K562 (cell line): ENCODE results near the gene ICAM2. TPM values are rescaled to one million over a fixed set of nuclear protein-coding genes. Genes with fewer than 3 reads are reported as not detected.

ENCODE experiments used
- CBFA2T2 ChIP-seq: fragments of 450-650 bp; conservative IDR thresholded peaks from 2 replicates; pipeline ENCODE4 v1.6.1; 2017; ENCODE audit warnings: mild to moderate bottlenecking
- CHD4 ChIP-seq: fragments of 200-600 bp; sonication (generic); IDR thresholded peaks from 3 replicates; pipeline ENCODE4 v1.6.1; 2012; ENCODE audit warnings: low read depth, mild to moderate bottlenecking, mixed read lengths, low read length, inconsistent platforms; ENCODE audit not compliant: insufficient read depth, insufficient replicate concordance, poor library complexity, severe bottlenecking
- DACH1 ChIP-seq: fragments of 450-650 bp; IDR thresholded peaks from 2 replicates; pipeline ENCODE4 v1.6.1; 2018; ENCODE audit not compliant: partially characterized antibody
- EGR1 ChIP-seq: fragments of 450-650 bp; conservative IDR thresholded peaks from 2 replicates; pipeline ENCODE4 v1.6.1; 2017; ENCODE audit warnings: mild to moderate bottlenecking
- ETV5 ChIP-seq: sonication (generic); formaldehyde crosslinking; IDR thresholded peaks from 2 replicates; pipeline ENCODE4 v1.4.0; 2020; ENCODE audit warnings: low read depth, mild to moderate bottlenecking, missing genetic modification reagents
- FOXM1 ChIP-seq, 2 experiments: fragments of 450-650 bp in 1 of 2; sonication (generic) in 1 of 2; formaldehyde crosslinking in 1 of 2; IDR thresholded peaks; 2 replicates each; pipeline versions ENCODE4 v1.6.1 to v1.9.0; 2017 to 2022; ENCODE audit warnings: low read depth in 2 of 2, mild to moderate bottlenecking in 2 of 2, missing genetic modification reagents in 1 of 2, moderate library complexity in 1 of 2
- ILK ChIP-seq: fragments of 450-650 bp; IDR thresholded peaks from 2 replicates; pipeline ENCODE4 v1.6.1; 2016; ENCODE audit warnings: missing genetic modification characterization, low read depth, mild to moderate bottlenecking, missing compliant biosample characterization, moderate library complexity, borderline replicate concordance
- MCM5 ChIP-seq: fragments of 450-650 bp; IDR thresholded peaks from 2 replicates; pipeline ENCODE4 v1.6.1; 2016; ENCODE audit warnings: low read depth
- MTA1 ChIP-seq: fragments of 450-650 bp; IDR thresholded peaks from 2 replicates; pipeline ENCODE4 v1.6.1; 2017; ENCODE audit warnings: borderline replicate concordance
- NR2C1 ChIP-seq, 2 experiments: fragments of 450-650 bp; IDR thresholded peaks; 2 replicates each; pipeline ENCODE4 v1.6.1; 2017; ENCODE audit warnings: mild to moderate bottlenecking in 2 of 2, antibody characterized with exemption in 1 of 2, inconsistent platforms in 1 of 2, missing compliant biosample characterization in 1 of 2, missing genetic modification characterization in 1 of 2
- SP1 ChIP-seq: sonication (generic); formaldehyde crosslinking; IDR thresholded peaks from 2 replicates; pipeline ENCODE4 v1.8.1; 2022; ENCODE audit warnings: mild to moderate bottlenecking, missing genetic modification reagents
- TARDBP ChIP-seq: fragments of 450-650 bp; IDR thresholded peaks from 2 replicates; pipeline ENCODE4 v1.6.1; 2016
- TRIM28 ChIP-seq: fragments of 450-650 bp; IDR thresholded peaks from 2 replicates; pipeline ENCODE4 v1.6.1; 2017
- ZFX ChIP-seq: sonication (generic); formaldehyde crosslinking; IDR thresholded peaks from 2 replicates; pipeline ENCODE4 v1.8.0; 2022; ENCODE audit warnings: mild to moderate bottlenecking, missing genetic modification reagents, moderate library complexity
- polyA plus RNA-seq, 8 experiments: library from polyadenylated mRNA; depleted of rRNA in 4 of 8; stranded (reverse) in 5 of 8; unstranded in 3 of 8; fragments of >200 nt; fragmentation: Nextera tagmentation in 2 of 8; fragmentation: Illumina TruSeq in 1 of 8; extraction: Ambion mirVana in 2 of 8; extraction: Trizol in 1 of 8; gene quantifications; 2 replicates each; pipeline versions ENCODE4 v1.2.1 to v1.2.3, GENCODE V29; 2011 to 2014; ENCODE audit warnings: inconsistent platforms in 1 of 8, missing spikeins in 1 of 8
- total RNA-seq, 7 experiments: library from RNA; depleted of rRNA in 6 of 7; stranded (reverse); fragments of >200 nt in 6 of 7; fragmentation: Illumina TruSeq in 2 of 7; extraction: Trizol in 2 of 7; gene quantifications; 2 replicates each; pipeline versions ENCODE4 v1.2.1 to v1.2.3, GENCODE V29; 2011 to 2021; ENCODE audit warnings: low replicate concordance in 1 of 7
- TF ChIP-seq, protein P1 (sequence below), 2 experiments: fragments of 450-650 bp in 1 of 2; sonication (generic) in 1 of 2; formaldehyde crosslinking in 1 of 2; IDR thresholded peaks; 2 replicates each; pipeline versions ENCODE4 v1.7.1 to v1.9.0; 2016 to 2022; ENCODE audit warnings: inconsistent platforms in 1 of 2, mild to moderate bottlenecking in 1 of 2, missing genetic modification reagents in 1 of 2
- TF ChIP-seq, protein P2 (sequence below), 2 experiments: fragments of 150-350 bp in 1 of 2; IDR thresholded peaks; 2 replicates each; pipeline ENCODE4 v1.6.1; 2012 to 2016; ENCODE audit warnings: low read depth in 2 of 2, low read length in 2 of 2, mild to moderate bottlenecking in 1 of 2, moderate library complexity in 1 of 2

ICAM2 gene
- total and polyA plus RNA-seq, 9 of the 15 experiments (the other 6 are each of a cell fraction or from before 2014, with no cell fraction given): 37.9 to 89.4 (median 60.6) TPM

DNA sequence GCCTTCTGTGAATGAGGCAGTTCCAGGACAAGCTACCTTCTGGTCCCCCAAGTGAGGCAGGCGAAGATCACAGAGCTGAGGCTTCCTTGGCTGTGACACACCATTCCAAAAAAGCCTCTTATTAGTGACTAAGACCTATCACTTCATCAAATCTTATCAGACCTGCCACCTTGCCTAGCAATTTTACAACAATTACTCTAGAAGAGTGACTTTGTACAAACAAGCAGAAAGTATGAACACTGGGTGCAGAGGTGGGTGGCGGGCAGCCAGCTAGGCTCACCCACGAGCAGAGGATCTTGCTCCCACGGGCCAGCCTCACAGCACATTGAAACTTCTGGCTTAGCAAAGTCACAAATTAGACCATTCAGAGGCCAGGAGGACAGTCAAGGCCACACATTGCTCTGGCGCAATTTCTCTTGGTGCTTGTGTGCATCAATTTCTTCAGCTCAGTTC, 2.2 kb upstream of the ICAM2 start (continued):
- TF ChIP-seq, protein P1, sequence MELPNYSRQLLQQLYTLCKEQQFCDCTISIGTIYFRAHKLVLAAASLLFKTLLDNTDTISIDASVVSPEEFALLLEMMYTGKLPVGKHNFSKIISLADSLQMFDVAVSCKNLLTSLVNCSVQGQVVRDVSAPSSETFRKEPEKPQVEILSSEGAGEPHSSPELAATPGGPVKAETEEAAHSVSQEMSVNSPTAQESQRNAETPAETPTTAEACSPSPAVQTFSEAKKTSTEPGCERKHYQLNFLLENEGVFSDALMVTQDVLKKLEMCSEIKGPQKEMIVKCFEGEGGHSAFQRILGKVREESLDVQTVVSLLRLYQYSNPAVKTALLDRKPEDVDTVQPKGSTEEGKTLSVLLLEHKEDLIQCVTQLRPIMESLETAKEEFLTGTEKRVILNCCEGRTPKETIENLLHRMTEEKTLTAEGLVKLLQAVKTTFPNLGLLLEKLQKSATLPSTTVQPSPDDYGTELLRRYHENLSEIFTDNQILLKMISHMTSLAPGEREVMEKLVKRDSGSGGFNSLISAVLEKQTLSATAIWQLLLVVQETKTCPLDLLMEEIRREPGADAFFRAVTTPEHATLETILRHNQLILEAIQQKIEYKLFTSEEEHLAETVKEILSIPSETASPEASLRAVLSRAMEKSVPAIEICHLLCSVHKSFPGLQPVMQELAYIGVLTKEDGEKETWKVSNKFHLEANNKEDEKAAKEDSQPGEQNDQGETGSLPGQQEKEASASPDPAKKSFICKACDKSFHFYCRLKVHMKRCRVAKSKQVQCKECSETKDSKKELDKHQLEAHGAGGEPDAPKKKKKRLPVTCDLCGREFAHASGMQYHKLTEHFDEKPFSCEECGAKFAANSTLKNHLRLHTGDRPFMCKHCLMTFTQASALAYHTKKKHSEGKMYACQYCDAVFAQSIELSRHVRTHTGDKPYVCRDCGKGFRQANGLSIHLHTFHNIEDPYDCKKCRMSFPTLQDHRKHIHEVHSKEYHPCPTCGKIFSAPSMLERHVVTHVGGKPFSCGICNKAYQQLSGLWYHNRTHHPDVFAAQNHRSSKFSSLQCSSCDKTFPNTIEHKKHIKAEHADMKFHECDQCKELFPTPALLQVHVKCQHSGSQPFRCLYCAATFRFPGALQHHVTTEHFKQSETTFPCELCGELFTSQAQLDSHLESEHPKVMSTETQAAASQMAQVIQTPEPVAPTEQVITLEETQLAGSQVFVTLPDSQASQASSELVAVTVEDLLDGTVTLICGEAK (IDR thresholded peaks at IDR 0.05): no peak
- TF ChIP-seq, protein P1 (CRISPR knock-in tag; IDR thresholded peaks at IDR 0.05): no peak
- TF ChIP-seq TARDBP (no peak), MTA1 (peak; percentile 70), TRIM28 (0 out of 2 replicates have a peak, but pooled peaks have one; percentile 28), EGR1 (peak; percentile 76), DACH1 (peak; percentile 91), CBFA2T2 (peak; percentile 52), CHD4 (no peak), ETV5 (CRISPR knock-in tag) (no peak), FOXM1 (IDR thresholded peaks at IDR 0.05; ENCODE audit: low read depth) (peak; percentile 24; the same call in 1 of the 2 replicates), FOXM1 (CRISPR knock-in tag; IDR thresholded peaks at IDR 0.05; ENCODE audit: low read depth) (no peak), NR2C1 (IDR thresholded peaks at IDR 0.05) (no peak), NR2C1 (tag; IDR thresholded peaks at IDR 0.05) (0 out of 2 replicates have a peak, but pooled peaks have one; percentile 23), MCM5 (no peak), ZFX (CRISPR knock-in tag) (no peak), ILK (tag) (no peak), SP1 (CRISPR knock-in tag) (0 out of 2 replicates have a peak, but pooled peaks have one; percentile 18)
- TF ChIP-seq, protein P2, sequence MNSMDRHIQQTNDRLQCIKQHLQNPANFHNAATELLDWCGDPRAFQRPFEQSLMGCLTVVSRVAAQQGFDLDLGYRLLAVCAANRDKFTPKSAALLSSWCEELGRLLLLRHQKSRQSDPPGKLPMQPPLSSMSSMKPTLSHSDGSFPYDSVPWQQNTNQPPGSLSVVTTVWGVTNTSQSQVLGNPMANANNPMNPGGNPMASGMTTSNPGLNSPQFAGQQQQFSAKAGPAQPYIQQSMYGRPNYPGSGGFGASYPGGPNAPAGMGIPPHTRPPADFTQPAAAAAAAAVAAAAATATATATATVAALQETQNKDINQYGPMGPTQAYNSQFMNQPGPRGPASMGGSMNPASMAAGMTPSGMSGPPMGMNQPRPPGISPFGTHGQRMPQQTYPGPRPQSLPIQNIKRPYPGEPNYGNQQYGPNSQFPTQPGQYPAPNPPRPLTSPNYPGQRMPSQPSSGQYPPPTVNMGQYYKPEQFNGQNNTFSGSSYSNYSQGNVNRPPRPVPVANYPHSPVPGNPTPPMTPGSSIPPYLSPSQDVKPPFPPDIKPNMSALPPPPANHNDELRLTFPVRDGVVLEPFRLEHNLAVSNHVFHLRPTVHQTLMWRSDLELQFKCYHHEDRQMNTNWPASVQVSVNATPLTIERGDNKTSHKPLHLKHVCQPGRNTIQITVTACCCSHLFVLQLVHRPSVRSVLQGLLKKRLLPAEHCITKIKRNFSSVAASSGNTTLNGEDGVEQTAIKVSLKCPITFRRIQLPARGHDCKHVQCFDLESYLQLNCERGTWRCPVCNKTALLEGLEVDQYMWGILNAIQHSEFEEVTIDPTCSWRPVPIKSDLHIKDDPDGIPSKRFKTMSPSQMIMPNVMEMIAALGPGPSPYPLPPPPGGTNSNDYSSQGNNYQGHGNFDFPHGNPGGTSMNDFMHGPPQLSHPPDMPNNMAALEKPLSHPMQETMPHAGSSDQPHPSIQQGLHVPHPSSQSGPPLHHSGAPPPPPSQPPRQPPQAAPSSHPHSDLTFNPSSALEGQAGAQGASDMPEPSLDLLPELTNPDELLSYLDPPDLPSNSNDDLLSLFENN (IDR thresholded peaks at IDR 0.05; ENCODE audit: low read depth in 2 of 2, low read length in 2 of 2): 0 out of 4 replicates have a peak, but pooled peaks of 1 of the 2 experiments have one; percentile 57
